ENCODE results near the gene MANEAL. TPM values are rescaled to one million over a fixed set of nuclear protein-coding genes. Genes with fewer than 3 reads are reported as not detected.

The MANEAL gene
- total and polyA plus RNA-seq, 2 of the 13 experiments (the other 11 are each of a cell fraction or from before 2014, with no cell fraction given): 20.8 to 26.4 TPM

- TF ChIP-seq TRIM22 (IDR thresholded peaks at IDR 0.05): no peak
- no peak for TF ChIP-seq ZNF569 (CRISPR knock-in tag; IDR thresholded peaks at IDR 0.05; ENCODE audit: borderline replicate concordance)
- TF ChIP-seq ZNF350 (CRISPR knock-in tag; IDR thresholded peaks at IDR 0.05; ENCODE audit: borderline replicate concordance, low read depth): no peak
- no peak for TF ChIP-seq ZBTB34 (CRISPR knock-in tag; IDR thresholded peaks at IDR 0.05)
- peak; percentile 90 for TF ChIP-seq RBAK (CRISPR knock-in tag; IDR thresholded peaks at IDR 0.05)
- no peak for TF ChIP-seq SKI (IDR thresholded peaks at IDR 0.05; ENCODE audit: partially characterized antibody)
- TF ChIP-seq ZNF276 (CRISPR knock-in tag; IDR thresholded peaks at IDR 0.05; ENCODE audit: low read depth): peak; percentile 90
- TF ChIP-seq TIGD3 (CRISPR knock-in tag; IDR thresholded peaks at IDR 0.05; ENCODE audit: borderline replicate concordance): peak; percentile 99
- TF ChIP-seq TRAFD1 (CRISPR knock-in tag; IDR thresholded peaks at IDR 0.05; ENCODE audit: borderline replicate concordance): peak; percentile 80; the same call in 1 of the 2 replicates
- peak; percentile 99 for TF ChIP-seq ZNF30 (CRISPR knock-in tag; IDR thresholded peaks at IDR 0.05)
- TF ChIP-seq ZNF589 (CRISPR knock-in tag; conservative IDR thresholded peaks at IDR 0.05): peak; percentile 97
- peak; percentile 85 for TF ChIP-seq SP4 (CRISPR knock-in tag; IDR thresholded peaks at IDR 0.05)
- TF ChIP-seq ZNF101 (CRISPR knock-in tag; IDR thresholded peaks at IDR 0.05; ENCODE audit: borderline replicate concordance, low read depth): peak; percentile 62; the same call in 1 of the 2 replicates
- TF ChIP-seq MED8 (CRISPR knock-in tag; IDR thresholded peaks at IDR 0.05; ENCODE audit: insufficient replicate concordance): no peak
- no peak for TF ChIP-seq SETDB1 (CRISPR knock-in tag; IDR thresholded peaks at IDR 0.05; ENCODE audit: borderline replicate concordance)
- TF ChIP-seq ZMYM3 (CRISPR knock-in tag; IDR thresholded peaks at IDR 0.05): no peak
- TF ChIP-seq ZNF7 (CRISPR knock-in tag; IDR thresholded peaks at IDR 0.05): peak; percentile 93
- TF ChIP-seq KDM5A (IDR thresholded peaks at IDR 0.05; ENCODE audit: borderline replicate concordance, low read length): no peak
- TF ChIP-seq ZIK1 (CRISPR knock-in tag; IDR thresholded peaks at IDR 0.05; ENCODE audit: borderline replicate concordance, low read depth): peak; percentile 94; the same call in 1 of the 2 replicates
- peak; percentile 100 for TF ChIP-seq ZNF563 (CRISPR knock-in tag; IDR thresholded peaks at IDR 0.05)
- no peak for TF ChIP-seq TBP (CRISPR knock-in tag; IDR thresholded peaks at IDR 0.05)
- no peak for TF ChIP-seq AGO1 (IDR thresholded peaks at IDR 0.05; ENCODE audit: low read depth, low read length, poor library complexity, severe bottlenecking)
- TF ChIP-seq ZNF446 (CRISPR knock-in tag; IDR thresholded peaks at IDR 0.05): peak; percentile 100
These were observed 29.2 kb upstream of the MANEAL start (continued) for GRCh38 chr1:37764414-37764825.

Measured in HepG2 (cell line).